ENCODE measurements around the gene DTNA.

DNA sequence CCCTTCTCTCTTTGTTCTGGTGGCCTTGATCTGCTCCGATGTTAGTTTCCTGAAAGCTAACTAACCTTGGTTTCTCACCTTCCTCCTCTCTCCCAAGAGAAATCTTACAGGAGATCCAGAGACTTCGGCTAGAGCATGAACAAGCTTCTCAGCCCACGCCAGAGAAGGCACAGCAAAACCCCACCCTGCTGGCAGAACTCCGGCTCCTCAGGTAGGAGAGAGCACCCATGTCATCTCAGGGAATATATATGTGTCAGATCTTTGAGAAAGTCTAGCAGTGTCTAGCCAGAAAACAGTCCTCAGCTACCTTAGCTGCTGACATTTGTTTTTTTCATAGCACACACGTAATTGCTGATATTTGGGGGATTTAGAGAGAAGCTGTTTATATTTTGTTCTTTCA is 148.1 kb downstream of the DTNA start:
- TF ChIP-seq, protein P1, sequence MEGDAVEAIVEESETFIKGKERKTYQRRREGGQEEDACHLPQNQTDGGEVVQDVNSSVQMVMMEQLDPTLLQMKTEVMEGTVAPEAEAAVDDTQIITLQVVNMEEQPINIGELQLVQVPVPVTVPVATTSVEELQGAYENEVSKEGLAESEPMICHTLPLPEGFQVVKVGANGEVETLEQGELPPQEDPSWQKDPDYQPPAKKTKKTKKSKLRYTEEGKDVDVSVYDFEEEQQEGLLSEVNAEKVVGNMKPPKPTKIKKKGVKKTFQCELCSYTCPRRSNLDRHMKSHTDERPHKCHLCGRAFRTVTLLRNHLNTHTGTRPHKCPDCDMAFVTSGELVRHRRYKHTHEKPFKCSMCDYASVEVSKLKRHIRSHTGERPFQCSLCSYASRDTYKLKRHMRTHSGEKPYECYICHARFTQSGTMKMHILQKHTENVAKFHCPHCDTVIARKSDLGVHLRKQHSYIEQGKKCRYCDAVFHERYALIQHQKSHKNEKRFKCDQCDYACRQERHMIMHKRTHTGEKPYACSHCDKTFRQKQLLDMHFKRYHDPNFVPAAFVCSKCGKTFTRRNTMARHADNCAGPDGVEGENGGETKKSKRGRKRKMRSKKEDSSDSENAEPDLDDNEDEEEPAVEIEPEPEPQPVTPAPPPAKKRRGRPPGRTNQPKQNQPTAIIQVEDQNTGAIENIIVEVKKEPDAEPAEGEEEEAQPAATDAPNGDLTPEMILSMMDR (conservative IDR thresholded peaks at IDR 0.05; ENCODE audit: low read depth, low read length) = no peak
- TF ChIP-seq EZH2 (IDR thresholded peaks at IDR 0.05; ENCODE audit: low read length, unreplicated experiment) = no peak

All from PC-3 (cell line).